CD1c-positive myeloid dendritic cell (primary cell): ENCODE results near the gene CALHM6.
"Not testable (repeated sequence)": the region's sequence is repeated elsewhere in the genome, so short reads cannot be mapped to it uniquely, and the experiment has no call there.

ENCODE experiments used
- DNase-seq: peaks from one replicate; pipeline ENCODE4 v3.0.0-alpha.2; 2016; ENCODE audit errors: extremely low spot score

Gene CALHM6

GRCh38 chr6:116476002-116476678, 15.0 kb downstream of the CALHM6 start:
- DNase-seq, result peak; percentile 78

GRCh38 chr6:116482780-116483179, 21.6 kb downstream of the CALHM6 start:
- no peak for DNase-seq

- no peak for DNase-seq
Measured at GRCh38 chr6:116483616-116484015, 22.4 kb downstream of the CALHM6 start.

GRCh38 chr6:116485559-116486184, 24.5 kb downstream of the CALHM6 start:
- no peak for DNase-seq

GRCh38 chr6:116491610-116492330, 30.6 kb downstream of the CALHM6 start:
- no peak for DNase-seq

GRCh38 chr6:116492331-116493067, 31.3 kb downstream of the CALHM6 start:
- peak; percentile 54 for DNase-seq

GRCh38 chr6:116495161-116495560, 34.0 kb downstream of the CALHM6 start:
- DNase-seq, result not testable (repeated sequence)

GRCh38 chr6:116497113-116497676, 36.0 kb downstream of the CALHM6 start:
- no peak for DNase-seq

GRCh38 chr6:116500969-116501433, 39.8 kb downstream of the CALHM6 start:
- peak; percentile 50 for DNase-seq

- DNase-seq, result no peak
Measured at GRCh38 chr6:116507324-116507723, 46.1 kb downstream of the CALHM6 start.

GRCh38 chr6:116508527-116508926, 47.4 kb downstream of the CALHM6 start:
- no peak for DNase-seq

- DNase-seq, result no peak
Measured at GRCh38 chr6:116511424-116512110, 50.4 kb downstream of the CALHM6 start, which contains the start of gene CALHM5. Gene CALHM5 (plus strand): TSS chr6:116511639. CDS start chr6:116511697, 58 bp downstream.

- no peak for DNase-seq
Measured at GRCh38 chr6:116512111-116512559, 51.0 kb downstream of the CALHM6 start.

GRCh38 chr6:116512734-116513133, 51.6 kb downstream of the CALHM6 start:
- DNase-seq, result no peak
